Ureter (tissue), 1 donor: Measurements from ENCODE around the gene ARMC6. TPM values are rescaled to one million over a fixed set of nuclear protein-coding genes. Genes with fewer than 3 reads are reported as not detected.
A peak's percentile ranks its signal among the peaks of the same experiment; 100 is the strongest.

Experiments
- DNase-seq: peaks from one replicate; pipeline ENCODE4 v3.0.0-alpha.2; 2020; ENCODE audit warnings: low spot score
- total RNA-seq: library from RNA; stranded (reverse); gene quantifications from one replicate; pipeline ENCODE4 v1.2.4, GENCODE V29; 2023
- donor health status: DM: yes; HTN: yes; CAD: no.

ARMC6 gene
- total RNA-seq, 1 donor from 2014 or later = 42.2 TPM

GRCh38 chr19:19054315-19054938 lies 21.0 kb downstream of the ARMC6 start:
- DNase-seq = no peak

DNA sequence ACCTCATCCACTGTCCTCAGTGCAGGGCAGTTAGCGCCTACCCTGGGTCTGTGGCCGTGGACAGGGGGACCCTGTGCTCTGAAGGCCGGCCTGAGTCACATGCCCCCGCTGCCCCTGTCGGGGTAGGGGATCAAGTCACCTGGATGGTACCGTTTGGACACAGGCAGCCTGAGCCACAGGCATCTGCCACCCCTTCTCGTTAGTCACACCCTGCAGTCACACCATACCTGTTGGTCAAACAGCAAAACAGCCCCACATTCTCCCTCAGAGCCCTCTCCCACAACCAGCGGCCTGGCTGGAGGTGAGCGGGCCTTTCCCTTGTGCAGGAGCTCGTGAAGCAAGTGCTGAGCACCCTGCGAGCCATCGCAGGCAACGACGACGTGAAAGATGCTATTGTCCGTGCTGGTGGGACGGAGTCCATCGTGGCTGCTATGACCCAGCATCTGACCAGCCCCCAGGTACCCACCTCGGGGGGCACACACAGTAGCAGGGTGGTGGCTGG lies 21.6 kb downstream of the ARMC6 start:
- no peak for DNase-seq

DNA sequence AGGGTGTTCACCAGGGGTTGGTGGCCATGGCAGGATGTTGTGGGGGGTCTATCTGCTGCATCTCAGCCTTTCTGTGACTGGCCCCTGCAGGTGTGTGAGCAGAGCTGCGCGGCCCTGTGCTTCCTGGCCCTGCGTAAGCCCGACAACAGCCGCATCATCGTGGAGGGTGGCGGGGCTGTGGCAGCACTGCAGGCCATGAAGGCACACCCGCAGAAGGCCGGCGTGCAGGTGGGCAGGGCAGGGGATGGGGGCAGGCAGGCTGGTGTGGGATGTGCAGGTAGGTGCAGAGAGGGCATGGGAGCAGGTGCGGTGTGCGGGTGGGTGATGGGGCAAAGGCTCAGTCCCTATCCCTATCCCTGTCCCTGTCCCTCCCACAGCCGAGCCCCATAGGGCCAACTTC lies 22.3 kb downstream of the ARMC6 start:
- DNase-seq = no peak

DNA sequence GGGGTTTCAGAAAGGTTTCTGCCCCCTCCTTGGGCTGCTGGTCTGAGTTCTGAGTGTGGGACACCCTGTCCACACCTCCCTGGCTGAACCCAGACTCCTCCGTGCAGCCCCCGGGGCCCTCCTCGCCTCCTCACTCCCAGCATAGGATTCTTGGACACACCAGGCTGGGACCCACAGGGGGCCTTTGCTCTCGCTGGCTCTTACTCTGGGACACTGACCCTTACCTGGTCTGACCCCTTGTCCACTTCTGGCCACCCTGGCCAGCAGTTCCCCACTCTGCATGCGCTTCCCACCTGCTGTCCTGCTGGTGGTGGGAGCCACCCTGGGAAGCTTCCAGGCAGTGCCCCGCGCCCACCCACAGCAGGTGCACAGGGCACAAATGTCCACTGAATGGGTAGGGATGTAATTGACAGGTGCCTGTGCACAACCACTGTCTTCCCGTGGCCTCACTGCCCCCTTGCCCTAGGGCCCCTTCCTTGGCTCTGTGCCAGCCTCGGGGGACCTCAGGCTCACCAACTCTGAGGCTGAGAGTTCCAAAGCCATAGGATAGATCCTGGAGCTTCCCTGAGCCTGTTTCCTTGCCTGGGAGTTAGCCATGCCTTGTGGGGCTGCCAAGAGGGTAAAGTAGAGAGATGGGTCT lies 23.4 kb downstream of the ARMC6 start:
- DNase-seq = no peak

GRCh38 chr19:19057317-19057716 lies 23.9 kb downstream of the ARMC6 start:
- DNase-seq = no peak

- DNase-seq = no peak
Measured at GRCh38 chr19:19057720-19058119, 24.3 kb downstream of the ARMC6 start.

- DNase-seq = no peak
Measured at GRCh38 chr19:19059018-19059836, 25.8 kb downstream of the ARMC6 start.

- DNase-seq = no peak
Measured at GRCh38 chr19:19059837-19060611, 26.6 kb downstream of the ARMC6 start.

DNA sequence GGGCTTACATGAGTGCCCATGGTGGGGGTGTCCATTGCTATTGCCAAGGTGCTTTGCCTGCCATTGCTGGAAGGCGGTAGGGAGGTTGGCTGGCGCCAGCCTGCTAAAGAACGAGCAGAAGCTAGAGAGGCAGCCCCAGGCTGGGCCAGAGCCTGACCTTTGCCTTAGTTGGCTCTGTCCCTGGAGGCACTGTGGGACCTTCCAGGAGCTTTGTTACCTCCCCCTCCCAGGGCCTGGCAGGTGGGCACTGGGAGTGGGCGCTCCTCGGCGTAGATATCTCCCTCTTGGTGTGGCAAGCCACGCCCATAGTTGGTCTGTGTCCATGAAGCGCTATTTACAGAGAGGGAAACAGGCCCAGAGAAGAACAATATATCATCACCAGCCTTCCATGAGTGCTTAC lies 28.1 kb downstream of the ARMC6 start:
- DNase-seq = no peak

GRCh38 chr19:19062454-19063182 lies 29.2 kb downstream of the ARMC6 start:
- DNase-seq = no peak

- peak; percentile 100 for DNase-seq
Measured at GRCh38 chr19:19063183-19064097, 30.0 kb downstream of the ARMC6 start, which contains the start of gene SLC25A42. Gene SLC25A42 (plus strand): TSS chr19:19063994. CDS start chr19:19096125, 32,131 bp downstream.

DNA sequence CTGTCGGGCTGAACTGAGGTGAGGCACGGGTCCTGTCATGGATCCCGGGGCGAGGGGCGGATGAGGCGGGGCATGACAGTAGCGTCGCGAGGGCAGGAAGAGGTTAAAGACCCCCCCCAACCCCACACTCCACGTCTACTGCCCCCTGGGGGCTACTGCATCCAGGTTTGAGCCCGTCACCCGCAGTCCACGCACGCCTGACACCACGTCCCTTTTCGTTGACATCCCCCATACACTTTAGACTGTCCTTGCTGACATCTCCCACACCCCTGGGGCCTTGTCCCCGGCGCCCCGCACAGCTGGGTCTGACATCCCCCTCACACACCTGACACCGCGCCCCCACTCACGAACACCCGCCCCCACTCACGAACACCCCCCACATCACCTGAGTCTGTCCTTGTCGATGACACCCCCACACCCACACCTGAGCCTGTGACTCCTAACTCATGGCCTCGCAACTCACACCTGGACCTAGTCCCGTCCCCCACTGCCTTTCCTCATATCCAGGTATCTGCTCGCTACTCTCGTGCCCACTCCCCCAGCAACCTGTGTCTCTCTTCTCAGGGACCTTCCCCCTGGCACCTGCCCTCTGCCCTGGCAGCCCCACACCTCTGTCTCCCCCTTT lies 30.8 kb downstream of the ARMC6 start:
- peak; percentile 54 for DNase-seq

GRCh38 chr19:19064811-19065745 lies 31.7 kb downstream of the ARMC6 start:
- no peak for DNase-seq

GRCh38 chr19:19067276-19068072 lies 34.1 kb downstream of the ARMC6 start:
- DNase-seq = no peak

GRCh38 chr19:19068659-19069654 lies 35.6 kb downstream of the ARMC6 start:
- DNase-seq = no peak

- DNase-seq = no peak
Measured at GRCh38 chr19:19071897-19072296, 38.5 kb downstream of the ARMC6 start.
